ENCODE data around the gene GRIN2A.

The GRIN2A gene

DNA sequence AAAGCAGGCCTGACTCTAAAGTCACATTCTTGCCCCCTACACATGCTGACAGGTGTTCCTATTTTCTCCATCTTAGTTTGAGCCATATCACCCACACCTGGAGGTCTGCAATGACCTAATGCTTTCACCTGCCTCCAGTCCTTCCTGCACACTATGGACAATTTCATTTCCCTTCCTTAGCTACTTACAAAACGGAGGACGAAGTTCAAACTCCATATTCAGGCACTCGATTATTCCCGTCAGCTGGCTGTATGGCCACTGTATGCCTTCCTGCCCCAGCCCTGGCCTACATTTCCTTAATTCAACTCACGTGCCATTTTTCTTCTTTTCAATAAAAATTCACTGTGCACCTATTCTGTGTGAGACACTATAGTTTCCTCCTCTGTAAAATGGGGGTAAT lies 44.9 kb downstream of the GRIN2A start:
- CTCF ChIA-PET = no interaction called here
- Histone ChIP-seq H3K9me3 (ENCODE audit: control extremely low read depth in 1 of 5, control insufficient read depth in 4 of 5, insufficient read depth in 2 of 5, low read depth in 1 of 5, low read length in 4 of 5) (no peaks in the 10 kb centered on the region), H3K4me3 (ENCODE audit: control insufficient read depth in 1 of 7, extremely low read depth in 1 of 7, insufficient read depth in 4 of 7, low read depth in 2 of 7, low read length in 6 of 7) (no peak overlapping the region), H3K27me3 (replicated peaks in 2 of 5; ENCODE audit: control insufficient read depth in 4 of 5, insufficient read depth in 5 of 5, low read length in 4 of 5) (peaks cover 0 to 4% (median 0%) of the 10 kb centered on the region in 5 experiments), H3K4me1 (ENCODE audit: control extremely low read depth in 1 of 4, control insufficient read depth in 4 of 4, insufficient read depth in 4 of 4, low read length in 3 of 4) (no peaks in the 10 kb centered on the region), H3K27ac (ENCODE audit: insufficient read depth in 1 of 2, low read depth in 1 of 2, low read length in 2 of 2, poor library complexity in 1 of 2, severe bottlenecking in 2 of 2) (no peak overlapping the region), H3K36me3 (ENCODE audit: control insufficient read depth in 4 of 4, insufficient read depth in 4 of 4, low read length in 3 of 4) (no peaks in the 10 kb centered on the region)
- no peak for DNase-seq
- WGBS (ENCODE audit: insufficient coverage) = 86% methylated on average over 4 of the region's 5 CpGs
- POLR2A ChIA-PET = no interaction called here

DNA sequence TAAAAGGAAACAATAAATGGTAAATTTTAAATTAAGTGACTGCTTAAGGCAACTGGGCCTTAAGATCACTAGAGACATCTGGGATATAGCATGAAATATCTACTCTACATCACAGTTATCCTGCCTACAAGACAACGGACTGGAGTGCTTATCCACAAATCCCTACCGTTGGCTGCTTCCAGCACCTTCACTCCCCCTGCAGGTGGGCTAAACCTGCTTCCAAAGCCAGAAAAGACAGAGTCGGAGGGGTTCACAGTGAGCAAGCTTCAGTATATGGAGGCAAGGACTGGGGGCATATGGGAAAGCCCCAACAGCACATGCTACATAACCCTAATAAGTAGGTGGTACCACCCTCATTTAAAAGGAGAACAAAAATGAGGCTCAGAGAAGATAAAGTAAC lies 45.3 kb downstream of the GRIN2A start:
- Histone ChIP-seq H3K4me1 (ENCODE audit: control extremely low read depth in 1 of 4, control insufficient read depth in 4 of 4, insufficient read depth in 4 of 4, low read length in 3 of 4) (no peaks in the 10 kb centered on the region), H3K4me3 (ENCODE audit: control insufficient read depth in 1 of 7, extremely low read depth in 1 of 7, insufficient read depth in 4 of 7, low read depth in 2 of 7, low read length in 6 of 7) (no peak overlapping the region), H3K36me3 (ENCODE audit: control insufficient read depth in 4 of 4, insufficient read depth in 4 of 4, low read length in 3 of 4) (no peaks in the 10 kb centered on the region), H3K27ac (ENCODE audit: insufficient read depth in 1 of 2, low read depth in 1 of 2, low read length in 2 of 2, poor library complexity in 1 of 2, severe bottlenecking in 2 of 2) (no peak overlapping the region), H3K27me3 (replicated peaks in 2 of 5; ENCODE audit: control insufficient read depth in 4 of 5, insufficient read depth in 5 of 5, low read length in 4 of 5) (peaks cover 0 to 4% (median 0%) of the 10 kb centered on the region in 5 experiments), H3K9me3 (ENCODE audit: control extremely low read depth in 1 of 5, control insufficient read depth in 4 of 5, insufficient read depth in 2 of 5, low read depth in 1 of 5, low read length in 4 of 5) (no peaks in the 10 kb centered on the region)
- ChIA-PET CTCF (no interaction called here), POLR2A (no interaction called here)
- DNase-seq = no peak
- WGBS (ENCODE audit: insufficient coverage) = no CpG with 5 or more reads among the region's 3 CpGs

- H3K27ac ChIP-seq (ENCODE audit: insufficient read depth in 1 of 2, low read depth in 1 of 2, low read length in 2 of 2, poor library complexity in 1 of 2, severe bottlenecking in 2 of 2) = no peak overlapping the region
- H3K36me3 ChIP-seq (ENCODE audit: control insufficient read depth in 4 of 4, insufficient read depth in 4 of 4, low read length in 3 of 4) = no peaks in the 10 kb centered on the region
- no peaks in the 10 kb centered on the region for H3K9me3 ChIP-seq (ENCODE audit: control extremely low read depth in 1 of 5, control insufficient read depth in 4 of 5, insufficient read depth in 2 of 5, low read depth in 1 of 5, low read length in 4 of 5)
- no peak overlapping the region for H3K4me3 ChIP-seq (ENCODE audit: control insufficient read depth in 1 of 7, extremely low read depth in 1 of 7, insufficient read depth in 4 of 7, low read depth in 2 of 7, low read length in 6 of 7)
- WGBS (ENCODE audit: insufficient coverage) = no CpG with 5 or more reads among the region's 3 CpGs
- H3K4me1 ChIP-seq (ENCODE audit: control extremely low read depth in 1 of 4, control insufficient read depth in 4 of 4, insufficient read depth in 4 of 4, low read length in 3 of 4) = no peaks in the 10 kb centered on the region
- H3K27me3 ChIP-seq (replicated peaks in 2 of 5; ENCODE audit: control insufficient read depth in 4 of 5, insufficient read depth in 5 of 5, low read length in 4 of 5) = no peaks in the 10 kb centered on the region
- CTCF ChIA-PET = no interaction called here
- POLR2A ChIA-PET = no interaction called here
- DNase-seq = no peak
These were observed 51.7 kb downstream of the GRIN2A start for GRCh38 chr16:10130538-10130937.

GRCh38 chr16:10128397-10129258 lies 53.6 kb downstream of the GRIN2A start:
- Histone ChIP-seq H3K36me3 (ENCODE audit: control insufficient read depth in 4 of 4, insufficient read depth in 4 of 4, low read length in 3 of 4) (no peaks in the 10 kb centered on the region), H3K27ac (ENCODE audit: insufficient read depth in 1 of 2, low read depth in 1 of 2, low read length in 2 of 2, poor library complexity in 1 of 2, severe bottlenecking in 2 of 2) (no peak overlapping the region), H3K27me3 (replicated peaks in 2 of 5; ENCODE audit: control insufficient read depth in 4 of 5, insufficient read depth in 5 of 5, low read length in 4 of 5) (peaks cover 0 to 7% (median 0%) of the 10 kb centered on the region in 5 experiments), H3K4me3 (ENCODE audit: control insufficient read depth in 1 of 7, extremely low read depth in 1 of 7, insufficient read depth in 4 of 7, low read depth in 2 of 7, low read length in 6 of 7) (no peak overlapping the region), H3K9me3 (ENCODE audit: control extremely low read depth in 1 of 5, control insufficient read depth in 4 of 5, insufficient read depth in 2 of 5, low read depth in 1 of 5, low read length in 4 of 5) (no peaks in the 10 kb centered on the region), H3K4me1 (ENCODE audit: control extremely low read depth in 1 of 4, control insufficient read depth in 4 of 4, insufficient read depth in 4 of 4, low read length in 3 of 4) (no peaks in the 10 kb centered on the region)
- ChIA-PET CTCF (no interaction called here), POLR2A (no interaction called here)
- WGBS (ENCODE audit: insufficient coverage) = 77% methylated on average over 8 of the region's 9 CpGs
- DNase-seq = no peak

GRCh38 chr16:10126686-10127085 lies 55.5 kb downstream of the GRIN2A start:
- ChIA-PET CTCF (no interaction called here), POLR2A (no interaction called here)
- no peaks in the 10 kb centered on the region for H3K36me3 ChIP-seq (ENCODE audit: control insufficient read depth in 4 of 4, insufficient read depth in 4 of 4, low read length in 3 of 4)
- H3K27ac ChIP-seq (ENCODE audit: insufficient read depth in 1 of 2, low read depth in 1 of 2, low read length in 2 of 2, poor library complexity in 1 of 2, severe bottlenecking in 2 of 2) = no peak overlapping the region
- H3K4me3 ChIP-seq (ENCODE audit: control insufficient read depth in 1 of 7, extremely low read depth in 1 of 7, insufficient read depth in 4 of 7, low read depth in 2 of 7, low read length in 6 of 7) = no peak overlapping the region
- H3K27me3 ChIP-seq (replicated peaks in 2 of 5; ENCODE audit: control insufficient read depth in 4 of 5, insufficient read depth in 5 of 5, low read length in 4 of 5) = peaks cover 0 to 23% (median 2%) of the 10 kb centered on the region in 5 experiments
- no peaks in the 10 kb centered on the region for H3K4me1 ChIP-seq (ENCODE audit: control extremely low read depth in 1 of 4, control insufficient read depth in 4 of 4, insufficient read depth in 4 of 4, low read length in 3 of 4)
- H3K9me3 ChIP-seq (ENCODE audit: control extremely low read depth in 1 of 5, control insufficient read depth in 4 of 5, insufficient read depth in 2 of 5, low read depth in 1 of 5, low read length in 4 of 5) = no peaks in the 10 kb centered on the region
- WGBS (ENCODE audit: insufficient coverage) = 81% methylated on average over 3 of the region's 3 CpGs
- DNase-seq = no peak

- ChIA-PET POLR2A (no interaction called here), CTCF (interaction anchor here (1.5 kb wide), 1 partner anchor 9 kb away, joined by 3 read pairs; no protein-coding TSS in a partner anchor)
- peaks cover 0 to 32% (median 4%) of the 10 kb centered on the region in 5 experiments for H3K27me3 ChIP-seq (replicated peaks in 2 of 5; ENCODE audit: control insufficient read depth in 4 of 5, insufficient read depth in 5 of 5, low read length in 4 of 5)
- no peak overlapping the region for H3K27ac ChIP-seq (ENCODE audit: insufficient read depth in 1 of 2, low read depth in 1 of 2, low read length in 2 of 2, poor library complexity in 1 of 2, severe bottlenecking in 2 of 2)
- H3K4me1 ChIP-seq (ENCODE audit: control extremely low read depth in 1 of 4, control insufficient read depth in 4 of 4, insufficient read depth in 4 of 4, low read length in 3 of 4) = no peaks in the 10 kb centered on the region
- no peak overlapping the region for H3K4me3 ChIP-seq (ENCODE audit: control insufficient read depth in 1 of 7, extremely low read depth in 1 of 7, insufficient read depth in 4 of 7, low read depth in 2 of 7, low read length in 6 of 7)
- WGBS (ENCODE audit: insufficient coverage) = 87% methylated on average over 5 of the region's 5 CpGs
- no peaks in the 10 kb centered on the region for H3K9me3 ChIP-seq (ENCODE audit: control extremely low read depth in 1 of 5, control insufficient read depth in 4 of 5, insufficient read depth in 2 of 5, low read depth in 1 of 5, low read length in 4 of 5)
- DNase-seq = no peak
- no peaks in the 10 kb centered on the region for H3K36me3 ChIP-seq (ENCODE audit: control insufficient read depth in 4 of 4, insufficient read depth in 4 of 4, low read length in 3 of 4)
These were observed 59.1 kb downstream of the GRIN2A start for GRCh38 chr16:10123141-10123540.

GRCh38 chr16:10122546-10122945 lies 59.7 kb downstream of the GRIN2A start:
- ChIA-PET POLR2A (no interaction called here), CTCF (interaction anchor here (1.5 kb wide), 1 partner anchor 10 kb away, joined by 3 read pairs; no protein-coding TSS in a partner anchor)
- Histone ChIP-seq H3K4me3 (ENCODE audit: control insufficient read depth in 1 of 7, extremely low read depth in 1 of 7, insufficient read depth in 4 of 7, low read depth in 2 of 7, low read length in 6 of 7) (no peak overlapping the region), H3K36me3 (ENCODE audit: control insufficient read depth in 4 of 4, insufficient read depth in 4 of 4, low read length in 3 of 4) (no peaks in the 10 kb centered on the region), H3K27ac (ENCODE audit: insufficient read depth in 1 of 2, low read depth in 1 of 2, low read length in 2 of 2, poor library complexity in 1 of 2, severe bottlenecking in 2 of 2) (no peak overlapping the region), H3K9me3 (ENCODE audit: control extremely low read depth in 1 of 5, control insufficient read depth in 4 of 5, insufficient read depth in 2 of 5, low read depth in 1 of 5, low read length in 4 of 5) (no peaks in the 10 kb centered on the region), H3K4me1 (ENCODE audit: control extremely low read depth in 1 of 4, control insufficient read depth in 4 of 4, insufficient read depth in 4 of 4, low read length in 3 of 4) (no peaks in the 10 kb centered on the region), H3K27me3 (replicated peaks in 2 of 5; ENCODE audit: control insufficient read depth in 4 of 5, insufficient read depth in 5 of 5, low read length in 4 of 5) (peaks cover 0 to 32% (median 4%) of the 10 kb centered on the region in 5 experiments)
- 0% methylated on average over 3 of the region's 6 CpGs for WGBS (ENCODE audit: insufficient coverage)
- peak; percentile 1 to 16 (median 7) for DNase-seq

Measured in common myeloid progenitor, CD34-positive (primary cell).